SK-N-SH (cell line): ENCODE measurements around the gene TSHB. TPM values are rescaled to one million over a fixed set of nuclear protein-coding genes. Genes with fewer than 3 reads are reported as not detected.

Experiments
- CTCF ChIA-PET: fragments of 300-600, 350-600 bp; formaldehyde crosslinking; extraction: SDS; loops from one replicate; lab custom pipeline; 2021; lab: Yijun Ruan, JAX
- POLR2A ChIA-PET: fragments of 350-600 bp; sonication (Branson Sonifier 250); formaldehyde crosslinking; extraction: SDS; loops from one replicate; lab custom pipeline; 2020; ENCODE audit warnings: antibody characterized with exemption, inconsistent platforms; lab: Yijun Ruan, JAX
- DNase-seq: peaks from one replicate; pipeline ENCODE4 v3.0.0; 2012
- H2AFZ ChIP-seq: fragments of 200-600 bp; sonication (generic); 2 replicates; pipeline ENCODE4 v1.8.1; 2016; ENCODE audit warnings: antibody characterized with exemption, mild to moderate bottlenecking, low read depth
- H3F3A ChIP-seq: fragments of 200-600 bp; sonication (generic); replicated peaks from 2 replicates; pipeline ENCODE3; 2016; ENCODE audit warnings: antibody characterized with exemption, mild to moderate bottlenecking; ENCODE audit not compliant: insufficient read depth
- H3K27ac ChIP-seq, 2 experiments: fragments of 200-500 bp in 1 of 2; fragments of 200-600 bp in 1 of 2; sonication (Bioruptor generic) in 1 of 2; sonication (generic), shearing (Covaris generic) in 1 of 2; 2 replicates each; pipeline versions ENCODE4 v1.5.1 to v1.6.1; 2014 to 2016; ENCODE audit warnings: low read depth in 2 of 2, inconsistent platforms in 1 of 2, low read length in 1 of 2, mild to moderate bottlenecking in 1 of 2, mixed read lengths in 1 of 2
- H3K27me3 ChIP-seq: fragments of 200-600 bp; sonication (generic), shearing (Covaris generic); 2 replicates; pipeline ENCODE4 v1.6.1; 2016; ENCODE audit warnings: mixed run types; ENCODE audit not compliant: insufficient read depth
- H3K36me3 ChIP-seq, 2 experiments: fragments of 200-500 bp in 1 of 2; fragments of 200-600 bp in 1 of 2; sonication (Bioruptor generic) in 1 of 2; sonication (generic) in 1 of 2; replicated peaks in 1 of 2; 2 replicates each; pipeline versions ENCODE3 to v1.5.1; 2014 to 2016; ENCODE audit warnings: low read length in 1 of 2, mild to moderate bottlenecking in 1 of 2; ENCODE audit not compliant: insufficient read depth in 2 of 2, control insufficient read depth in 1 of 2
- H3K4me1 ChIP-seq, 2 experiments: fragments of 200-500 bp in 1 of 2; fragments of 200-600 bp in 1 of 2; sonication (Bioruptor generic) in 1 of 2; sonication (generic), shearing (Covaris generic) in 1 of 2; 2 replicates each; pipeline versions ENCODE4 v1.5.1 to v1.6.1; 2014 to 2016; ENCODE audit warnings: low read depth in 1 of 2, low read length in 1 of 2, mixed run types in 1 of 2; ENCODE audit not compliant: insufficient read depth in 2 of 2, control insufficient read depth in 1 of 2
- H3K4me2 ChIP-seq: fragments of 200-600 bp; sonication (generic), shearing (Covaris generic); 2 replicates; pipeline ENCODE4 v1.6.1; 2017; ENCODE audit warnings: mixed run types
- H3K4me3 ChIP-seq, 2 experiments: fragments of 200-500 bp in 1 of 2; fragments of 200-600 bp in 1 of 2; sonication (Bioruptor generic) in 1 of 2; sonication (generic), shearing (Covaris generic) in 1 of 2; 2 replicates each; pipeline versions ENCODE4 v1.5.1 to v1.8.1; 2014 to 2016; ENCODE audit warnings: low read depth in 2 of 2, inconsistent platforms in 1 of 2, low read length in 1 of 2, mild to moderate bottlenecking in 1 of 2, mixed read lengths in 1 of 2, moderate library complexity in 1 of 2
- H3K79me2 ChIP-seq: fragments of 200-600 bp; sonication (generic); 2 replicates; pipeline ENCODE4 v1.8.1; 2017; ENCODE audit warnings: mild to moderate bottlenecking; ENCODE audit not compliant: insufficient read depth
- H3K9ac ChIP-seq: fragments of 200-600 bp; sonication (generic); 2 replicates; pipeline ENCODE4 v1.6.1; 2017; ENCODE audit warnings: mixed run types
- H3K9me2 ChIP-seq: fragments of 200-600 bp; sonication (generic); 2 replicates; pipeline ENCODE4 v1.6.1; 2017; ENCODE audit warnings: mixed run types
- H3K9me3 ChIP-seq: fragments of 200-600 bp; sonication (generic); 2 replicates; pipeline ENCODE4 v1.6.1; 2017; ENCODE audit warnings: mixed run types, mild to moderate bottlenecking, moderate library complexity
- H4K20me1 ChIP-seq: fragments of 200-600 bp; sonication (generic); 2 replicates; pipeline ENCODE4 v1.6.1; 2017; ENCODE audit warnings: mild to moderate bottlenecking, mixed run types; ENCODE audit not compliant: insufficient read depth
- CTCF ChIP-seq: fragments of 200-600 bp; sonication (generic); IDR thresholded peaks from 2 replicates; pipeline ENCODE4 v1.6.1; 2017; ENCODE audit warnings: antibody characterized with exemption, mild to moderate bottlenecking, moderate library complexity
- ELF1 ChIP-seq: IDR thresholded peaks from 2 replicates; pipeline ENCODE4 v1.4.0; 2012
- JUND ChIP-seq: IDR thresholded peaks from 2 replicates; pipeline ENCODE4 v1.4.0; 2012
- MXI1 ChIP-seq: IDR thresholded peaks from 2 replicates; pipeline ENCODE4 v1.6.1; 2012; ENCODE audit warnings: mild to moderate bottlenecking, low read depth, low read length, improper control_type of control experiment
- NFIC ChIP-seq: IDR thresholded peaks from 2 replicates; pipeline ENCODE4 v1.4.0; 2012; ENCODE audit warnings: borderline replicate concordance
- PBX3 ChIP-seq: IDR thresholded peaks from 2 replicates; pipeline ENCODE4; 2012
- POLR2AphosphoS5 ChIP-seq: IDR thresholded peaks from 2 replicates; pipeline ENCODE4 v1.6.1; 2012; ENCODE audit warnings: low read depth, low read length
- RAD21 ChIP-seq: IDR thresholded peaks from 2 replicates; pipeline ENCODE4 v1.6.1; 2012; ENCODE audit warnings: mild to moderate bottlenecking, low read length
- RCOR1 ChIP-seq: fragments of 150-350 bp; IDR thresholded peaks from 2 replicates; pipeline ENCODE4 v1.6.1; 2017; ENCODE audit warnings: antibody characterized with exemption, low read length
- REST ChIP-seq: IDR thresholded peaks from 2 replicates; pipeline ENCODE4 v1.6.1; 2012; ENCODE audit warnings: mild to moderate bottlenecking, low read depth, low read length, moderate library complexity
- RFX5 ChIP-seq: IDR thresholded peaks from 2 replicates; pipeline ENCODE4 v1.6.1; 2012; ENCODE audit warnings: mild to moderate bottlenecking, improper control_type of control experiment, low read length
- RXRA ChIP-seq: IDR thresholded peaks from 2 replicates; pipeline ENCODE4 v1.4.0; 2012; ENCODE audit warnings: low read depth, mild to moderate bottlenecking, borderline replicate concordance
- USF2 ChIP-seq: fragments of 150-350 bp; IDR thresholded peaks from 2 replicates; pipeline ENCODE4 v1.6.1; 2017; ENCODE audit warnings: antibody characterized with exemption, low read length, low read depth, borderline replicate concordance
- ZBTB33 ChIP-seq: IDR thresholded peaks from 2 replicates; pipeline ENCODE4 v1.4.0; 2012; ENCODE audit warnings: low read depth, borderline replicate concordance
- whole genome bisulfite sequencing: methylation state at CpG from one replicate; pipeline ENCODE4 v1.1.6; 2017; ENCODE audit warnings: low lambda C conversion rate; 5-methylcytosine and 5-hydroxymethylcytosine counted together
- polyA plus RNA-seq, 3 experiments: library from polyadenylated mRNA; depleted of rRNA; stranded (reverse); fragments of >200 nt; gene quantifications; 2 replicates each; pipeline ENCODE4 v1.2.3, GENCODE V29; 2012

Gene TSHB
- polyA plus RNA-seq, 1 of the 3 experiments (the other 2 are of a cell fraction) = not detected

- TF ChIP-seq MXI1 (no peak), RXRA (no peak)
Measured at GRCh38 chr1:115077984-115078330, 48.3 kb downstream of the TSHB start (continued).

- no peaks in the 10 kb centered on the region for H3K36me3 ChIP-seq
- H4K20me1 ChIP-seq = no peaks in the 10 kb centered on the region
- H3K9ac ChIP-seq = no peak overlapping the region
- POLR2A ChIA-PET = interaction anchor here (1.3 kb wide), 1 partner anchor 13 kb away, joined by 5 read pairs; no protein-coding TSS in a partner anchor
- H2AFZ ChIP-seq = no peak overlapping the region
- no peak overlapping the region for H3K4me3 ChIP-seq
- WGBS = 71% methylated on average over 4 of the region's 4 CpGs
- H3K4me2 ChIP-seq = no peak overlapping the region
- no peak for DNase-seq
- H3F3A ChIP-seq = no peaks in the 10 kb centered on the region
- CTCF ChIA-PET = interaction anchor here (1.5 kb wide), 1 partner anchor 35 kb away, joined by 3 read pairs; no protein-coding TSS in a partner anchor
- no peak overlapping the region for H3K27ac ChIP-seq
- no peaks in the 10 kb centered on the region; the same call in 1 of the 2 replicates for H3K27me3 ChIP-seq
- no peaks in the 10 kb centered on the region for H3K9me2 ChIP-seq
- TF ChIP-seq REST = no peak
- TF ChIP-seq RAD21 = no peak
- no peak for TF ChIP-seq ELF1
- no peak for TF ChIP-seq NFIC
- no peak for TF ChIP-seq POLR2AphosphoS5
- no peak for TF ChIP-seq RFX5
- no peak for TF ChIP-seq JUND
- no peak for TF ChIP-seq CTCF
- TF ChIP-seq RCOR1 = no peak
- TF ChIP-seq ZBTB33 = no peak
- TF ChIP-seq PBX3 = no peak
- TF ChIP-seq USF2 = no peak
- H3K9me3 ChIP-seq = no peaks in the 10 kb centered on the region
- no peaks in the 10 kb centered on the region for H3K79me2 ChIP-seq
- H3K4me1 ChIP-seq = peaks cover 0 to 6% of the 10 kb centered on the region in 2 experiments; a peak in 2 of 4 replicates
Measured at GRCh38 chr1:115078708-115079107, 49.1 kb downstream of the TSHB start.
